ENCODE results near the gene TIE1. TPM values are rescaled to one million over a fixed set of nuclear protein-coding genes. Genes with fewer than 3 reads are reported as not detected.

The TIE1 gene
- total and polyA plus RNA-seq, 2 experiments from 2014 or later = 5.0 TPM; not detected in 1

DNA sequence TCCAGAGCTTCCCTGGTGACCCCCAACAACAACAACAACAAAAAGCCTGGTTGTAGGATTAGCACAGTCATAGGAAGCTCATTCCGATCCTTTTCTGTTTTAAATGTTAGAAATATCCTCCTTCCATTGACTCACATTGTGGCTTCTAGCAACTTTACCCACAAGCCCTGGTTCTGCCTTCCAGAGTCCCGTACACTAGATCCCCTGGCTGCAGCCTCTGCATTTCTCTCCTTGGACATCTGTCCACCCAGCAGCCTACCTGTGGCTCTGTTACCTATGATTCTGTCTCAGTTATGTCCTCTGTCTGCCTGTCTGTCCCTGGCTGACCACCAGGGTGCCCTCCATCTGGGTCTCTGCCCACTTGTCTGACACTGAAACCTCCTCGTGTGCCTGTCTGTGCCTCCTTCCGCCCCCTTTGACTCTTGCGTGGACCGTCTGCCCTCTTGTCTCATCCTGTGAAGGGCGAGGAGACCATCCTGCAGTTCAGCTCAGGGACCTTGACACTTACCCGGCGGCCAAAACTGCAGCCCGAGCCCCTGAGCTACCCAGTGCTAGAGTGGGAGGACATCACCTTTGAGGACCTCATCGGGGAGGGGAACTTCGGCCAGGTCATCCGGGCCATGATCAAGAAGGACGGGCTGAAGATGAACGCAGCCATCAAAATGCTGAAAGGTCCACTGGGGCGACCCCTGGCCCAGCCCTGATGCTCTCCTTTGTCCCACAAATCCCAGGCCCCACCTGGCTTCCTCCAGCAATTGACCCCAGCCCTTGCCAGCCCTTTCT lies 16.1 kb downstream of the TIE1 start:
- no peaks in the 10 kb centered on the region for H3K4me1 ChIP-seq (ENCODE audit: low read depth)
- H3K36me3 ChIP-seq = no peaks in the 10 kb centered on the region
- no peak overlapping the region for H3K4me3 ChIP-seq
- no peak overlapping the region for H3K27ac ChIP-seq
- H3K27me3 ChIP-seq = no peaks in the 10 kb centered on the region
- TF ChIP-seq, protein P1, sequence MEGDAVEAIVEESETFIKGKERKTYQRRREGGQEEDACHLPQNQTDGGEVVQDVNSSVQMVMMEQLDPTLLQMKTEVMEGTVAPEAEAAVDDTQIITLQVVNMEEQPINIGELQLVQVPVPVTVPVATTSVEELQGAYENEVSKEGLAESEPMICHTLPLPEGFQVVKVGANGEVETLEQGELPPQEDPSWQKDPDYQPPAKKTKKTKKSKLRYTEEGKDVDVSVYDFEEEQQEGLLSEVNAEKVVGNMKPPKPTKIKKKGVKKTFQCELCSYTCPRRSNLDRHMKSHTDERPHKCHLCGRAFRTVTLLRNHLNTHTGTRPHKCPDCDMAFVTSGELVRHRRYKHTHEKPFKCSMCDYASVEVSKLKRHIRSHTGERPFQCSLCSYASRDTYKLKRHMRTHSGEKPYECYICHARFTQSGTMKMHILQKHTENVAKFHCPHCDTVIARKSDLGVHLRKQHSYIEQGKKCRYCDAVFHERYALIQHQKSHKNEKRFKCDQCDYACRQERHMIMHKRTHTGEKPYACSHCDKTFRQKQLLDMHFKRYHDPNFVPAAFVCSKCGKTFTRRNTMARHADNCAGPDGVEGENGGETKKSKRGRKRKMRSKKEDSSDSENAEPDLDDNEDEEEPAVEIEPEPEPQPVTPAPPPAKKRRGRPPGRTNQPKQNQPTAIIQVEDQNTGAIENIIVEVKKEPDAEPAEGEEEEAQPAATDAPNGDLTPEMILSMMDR (IDR thresholded peaks at IDR 0.05; ENCODE audit: low read depth, low read length) = peak; percentile 18
- DNase-seq (ENCODE audit: low read depth in 1 of 2, low spot score in 1 of 2) = no peak
- no peaks in the 10 kb centered on the region for H3K9me3 ChIP-seq (ENCODE audit: low read depth)

DNA sequence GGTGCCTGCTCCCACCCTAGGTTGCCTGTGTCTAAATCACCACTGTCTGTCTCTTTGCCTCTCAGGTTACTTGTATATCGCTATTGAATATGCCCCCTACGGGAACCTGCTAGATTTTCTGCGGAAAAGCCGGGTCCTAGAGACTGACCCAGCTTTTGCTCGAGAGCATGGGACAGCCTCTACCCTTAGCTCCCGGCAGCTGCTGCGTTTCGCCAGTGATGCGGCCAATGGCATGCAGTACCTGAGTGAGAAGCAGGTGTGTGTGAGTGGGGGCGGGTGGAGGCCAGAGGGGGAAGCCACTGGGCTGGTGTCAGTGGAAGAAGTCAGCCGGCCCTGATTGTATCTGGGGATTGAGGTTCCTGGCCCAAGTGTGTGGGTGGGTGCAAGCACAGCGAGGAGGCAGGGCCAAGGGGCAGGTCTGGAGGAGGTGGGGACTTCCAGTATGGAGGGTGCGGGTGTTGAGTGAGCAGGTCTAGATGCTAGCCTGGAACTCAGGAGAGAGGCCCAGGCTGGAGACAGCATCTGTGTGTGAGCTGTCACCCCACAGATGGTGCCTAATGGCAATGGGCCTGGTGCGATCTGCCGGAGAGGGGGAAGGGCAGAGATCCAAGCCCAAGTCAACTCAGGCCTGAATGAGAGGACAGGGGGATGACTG lies 17.2 kb downstream of the TIE1 start:
- H3K4me3 ChIP-seq = no peak overlapping the region
- no peaks in the 10 kb centered on the region for H3K4me1 ChIP-seq (ENCODE audit: low read depth)
- DNase-seq (ENCODE audit: low read depth in 1 of 2, low spot score in 1 of 2) = no peak
- H3K27me3 ChIP-seq = no peaks in the 10 kb centered on the region
- TF ChIP-seq, protein P1 (IDR thresholded peaks at IDR 0.05; ENCODE audit: low read depth, low read length) = no peak
- no peaks in the 10 kb centered on the region for H3K9me3 ChIP-seq (ENCODE audit: low read depth)
- H3K36me3 ChIP-seq = no peaks in the 10 kb centered on the region
- no peak overlapping the region for H3K27ac ChIP-seq

DNA sequence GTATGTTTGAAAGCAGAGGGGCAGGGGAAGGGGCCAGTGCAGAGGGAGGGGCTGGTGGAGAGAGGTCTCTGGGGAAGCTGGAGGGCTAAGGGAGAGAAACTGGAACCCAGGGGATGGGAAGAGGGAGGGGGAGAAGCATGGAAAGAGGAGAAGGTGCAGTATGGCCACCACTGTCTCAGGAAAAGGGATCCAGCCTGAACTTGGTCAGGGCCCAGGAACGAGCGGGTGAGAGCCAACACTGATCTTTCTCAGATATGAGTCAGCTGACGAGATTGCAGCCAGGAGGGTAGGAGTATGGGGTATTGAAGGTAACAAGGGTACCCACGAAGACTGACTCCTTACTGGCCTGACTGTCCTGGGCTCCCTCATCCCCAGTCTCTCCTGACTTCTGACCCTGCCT lies 18.0 kb downstream of the TIE1 start:
- no peak overlapping the region for H3K4me3 ChIP-seq
- H3K36me3 ChIP-seq = no peaks in the 10 kb centered on the region
- no peaks in the 10 kb centered on the region for H3K4me1 ChIP-seq (ENCODE audit: low read depth)
- no peaks in the 10 kb centered on the region for H3K9me3 ChIP-seq (ENCODE audit: low read depth)
- H3K27ac ChIP-seq = no peak overlapping the region
- H3K27me3 ChIP-seq = no peaks in the 10 kb centered on the region
- DNase-seq (ENCODE audit: low read depth in 1 of 2, low spot score in 1 of 2) = no peak
- TF ChIP-seq, protein P1 (IDR thresholded peaks at IDR 0.05; ENCODE audit: low read depth, low read length) = no peak

GRCh38 chr1:43319288-43319687 lies 18.5 kb downstream of the TIE1 start:
- Histone ChIP-seq H3K4me3 (no peak overlapping the region), H3K27ac (no peak overlapping the region), H3K9me3 (ENCODE audit: low read depth) (no peaks in the 10 kb centered on the region), H3K27me3 (no peaks in the 10 kb centered on the region), H3K4me1 (ENCODE audit: low read depth) (no peaks in the 10 kb centered on the region), H3K36me3 (no peaks in the 10 kb centered on the region)
- DNase-seq (ENCODE audit: low read depth in 1 of 2, low spot score in 1 of 2) = no peak
- TF ChIP-seq, protein P1 (IDR thresholded peaks at IDR 0.05; ENCODE audit: low read depth, low read length) = no peak

DNA sequence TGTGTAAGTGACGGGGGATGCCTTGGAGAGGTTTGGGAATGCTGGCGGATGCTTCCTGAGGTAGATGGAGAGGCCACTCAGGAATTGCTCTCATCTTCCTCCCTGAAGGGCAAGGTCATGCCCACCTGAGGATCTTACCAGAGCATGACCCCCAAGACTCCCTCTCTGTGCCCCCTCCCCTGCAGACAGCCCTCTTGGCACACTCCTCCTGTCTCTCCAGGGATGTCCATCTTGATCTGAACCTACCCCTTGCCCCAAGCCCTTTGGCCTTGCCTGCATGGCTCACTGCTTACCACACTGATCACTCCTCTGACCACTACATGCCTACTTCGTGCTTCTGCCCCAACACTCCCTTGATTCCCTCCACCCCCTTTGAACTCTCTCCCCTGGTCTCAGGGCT lies 19.0 kb downstream of the TIE1 start:
- Histone ChIP-seq H3K27ac (no peak overlapping the region), H3K36me3 (no peaks in the 10 kb centered on the region), H3K4me1 (ENCODE audit: low read depth) (no peaks in the 10 kb centered on the region), H3K27me3 (no peaks in the 10 kb centered on the region), H3K4me3 (no peak overlapping the region), H3K9me3 (ENCODE audit: low read depth) (no peaks in the 10 kb centered on the region)
- DNase-seq (ENCODE audit: low read depth in 1 of 2, low spot score in 1 of 2) = no peak
- TF ChIP-seq, protein P1 (IDR thresholded peaks at IDR 0.05; ENCODE audit: low read depth, low read length) = no peak

All from cardiac muscle cell (in vitro differentiated cells and primary cell).